ACC112 (cell line): Measurements from ENCODE around the gene OPA1.

Experiments
- H2AFZ ChIP-seq: fragments of 200-600 bp; sonication (generic); one replicate; pipeline ENCODE4 v1.6.0; 2017; ENCODE audit warnings: antibody characterized with exemption, low read length; ENCODE audit not compliant: unreplicated experiment
- H3K27ac ChIP-seq: fragments of 200-600 bp; sonication (generic); 2 replicates; pipeline ENCODE4 v1.5.1; 2014; ENCODE audit warnings: low read depth, mild to moderate bottlenecking, antibody characterized with exemption, low read length, moderate library complexity
- H3K27me3 ChIP-seq: fragments of 200-600 bp; sonication (generic); 2 replicates; pipeline ENCODE4 v1.6.1; 2014; ENCODE audit warnings: mild to moderate bottlenecking, antibody characterized with exemption, low read length, moderate library complexity, mixed read lengths; ENCODE audit not compliant: insufficient read depth
- H3K36me3 ChIP-seq: fragments of 200-600 bp; sonication (generic); 2 replicates; pipeline ENCODE4 v1.6.1; 2016; ENCODE audit warnings: mild to moderate bottlenecking, antibody characterized with exemption, low read length, moderate library complexity, mixed read lengths; ENCODE audit not compliant: insufficient read depth
- H3K4me1 ChIP-seq: fragments of 200-600 bp; sonication (generic); one replicate; pipeline ENCODE4 v1.6.1; 2016; ENCODE audit warnings: low read length, mixed read lengths; ENCODE audit not compliant: insufficient read depth, unreplicated experiment, control insufficient read depth
- H3K4me3 ChIP-seq: fragments of 200-600 bp; sonication (generic); 2 replicates; pipeline ENCODE4 v1.5.1; 2014; ENCODE audit warnings: mild to moderate bottlenecking, low read depth, low read length
- H3K79me2 ChIP-seq: fragments of 200-600 bp; sonication (generic); one replicate; pipeline ENCODE4 v1.6.0; 2016; ENCODE audit warnings: low read length; ENCODE audit not compliant: control insufficient read depth, unreplicated experiment, insufficient read depth

OPA1 gene

DNA sequence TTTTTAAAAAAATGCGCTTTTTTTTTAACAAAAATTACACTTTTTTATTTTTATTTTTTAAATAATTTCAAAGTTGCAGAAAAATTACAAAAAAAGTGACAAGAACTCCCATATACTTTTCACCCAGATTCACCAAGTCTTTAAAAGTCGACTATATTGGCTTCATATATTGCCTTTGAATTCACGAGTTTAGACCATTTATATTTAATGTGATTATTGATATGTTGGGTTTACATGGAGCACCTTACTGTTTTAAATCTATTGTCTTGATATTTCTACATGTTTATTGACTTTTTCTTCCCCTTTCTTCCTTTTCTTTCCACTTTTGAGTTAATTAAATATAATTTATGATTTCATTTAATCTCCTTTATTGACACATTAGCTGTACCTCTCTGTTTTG is 127.2 kb downstream of the OPA1 start:
- H2AFZ ChIP-seq = no peak overlapping the region
- H3K79me2 ChIP-seq = no peaks in the 10 kb centered on the region
- no peaks in the 10 kb centered on the region for H3K4me1 ChIP-seq
- H3K27ac ChIP-seq = no peak overlapping the region
- peaks cover 19% of the 10 kb centered on the region for H3K27me3 ChIP-seq
- no peaks in the 10 kb centered on the region for H3K36me3 ChIP-seq
- H3K4me3 ChIP-seq = no peak overlapping the region

DNA sequence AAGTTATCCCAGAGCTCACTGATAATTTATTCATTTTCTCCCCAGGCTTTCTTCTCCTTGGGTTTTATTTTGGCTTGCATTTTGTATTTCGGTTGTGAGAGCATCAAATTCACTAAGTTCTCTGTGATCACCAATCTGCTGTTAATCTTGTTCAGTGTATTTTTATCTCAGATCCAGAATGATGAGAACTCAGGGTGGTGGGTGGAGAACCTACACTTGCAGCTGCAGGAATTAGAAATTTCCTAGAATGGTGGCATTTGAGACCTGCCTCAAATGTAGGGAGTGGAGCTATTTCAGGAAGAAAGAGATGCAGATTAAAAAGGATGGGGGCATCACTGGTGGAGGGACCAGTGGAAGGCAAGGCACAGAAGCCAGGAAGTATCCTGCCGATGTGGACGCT is 129.6 kb downstream of the OPA1 start:
- no peak overlapping the region for H3K4me3 ChIP-seq
- H2AFZ ChIP-seq = no peak overlapping the region
- peaks cover 22% of the 10 kb centered on the region for H3K27me3 ChIP-seq
- no peaks in the 10 kb centered on the region for H3K36me3 ChIP-seq
- no peak overlapping the region for H3K27ac ChIP-seq
- no peaks in the 10 kb centered on the region for H3K79me2 ChIP-seq
- no peaks in the 10 kb centered on the region for H3K4me1 ChIP-seq

GRCh38 chr3:193727089-193727488 is 134.1 kb downstream of the OPA1 start:
- H3K36me3 ChIP-seq = no peaks in the 10 kb centered on the region
- H3K27ac ChIP-seq = no peak overlapping the region
- no peaks in the 10 kb centered on the region for H3K79me2 ChIP-seq
- H3K27me3 ChIP-seq = peaks cover 11% of the 10 kb centered on the region
- peaks cover 3% of the 10 kb centered on the region for H3K4me1 ChIP-seq
- no peak overlapping the region for H2AFZ ChIP-seq
- no peak overlapping the region for H3K4me3 ChIP-seq

GRCh38 chr3:193728429-193729087 is 135.6 kb downstream of the OPA1 start:
- Histone ChIP-seq H2AFZ (no peak overlapping the region), H3K4me1 (peaks cover 11% of the 10 kb centered on the region), H3K4me3 (no peak overlapping the region), H3K79me2 (no peaks in the 10 kb centered on the region), H3K27ac (no peak overlapping the region), H3K27me3 (peaks cover 6% of the 10 kb centered on the region), H3K36me3 (no peaks in the 10 kb centered on the region)

- H3K4me3 ChIP-seq = no peak overlapping the region
- H3K27me3 ChIP-seq = peaks cover 6% of the 10 kb centered on the region
- H3K4me1 ChIP-seq = peaks cover 11% of the 10 kb centered on the region
- no peaks in the 10 kb centered on the region for H3K36me3 ChIP-seq
- H3K79me2 ChIP-seq = no peaks in the 10 kb centered on the region
- no peak overlapping the region for H2AFZ ChIP-seq
- H3K27ac ChIP-seq = no peak overlapping the region
Observed at GRCh38 chr3:193729088-193729465, 136.1 kb downstream of the OPA1 start.

GRCh38 chr3:193729601-193730000 is 136.6 kb downstream of the OPA1 start:
- peaks cover 11% of the 10 kb centered on the region for H3K4me1 ChIP-seq
- no peak overlapping the region for H3K27ac ChIP-seq
- no peaks in the 10 kb centered on the region for H3K36me3 ChIP-seq
- peaks cover 5% of the 10 kb centered on the region for H3K27me3 ChIP-seq
- no peak overlapping the region for H2AFZ ChIP-seq
- no peak overlapping the region for H3K4me3 ChIP-seq
- H3K79me2 ChIP-seq = no peaks in the 10 kb centered on the region

- H3K36me3 ChIP-seq = no peaks in the 10 kb centered on the region
- H2AFZ ChIP-seq = no peak overlapping the region
- H3K27ac ChIP-seq = no peak overlapping the region
- peaks cover 11% of the 10 kb centered on the region for H3K4me1 ChIP-seq
- H3K79me2 ChIP-seq = no peaks in the 10 kb centered on the region
- H3K27me3 ChIP-seq = peaks cover 1% of the 10 kb centered on the region; the same call in 1 of the 2 replicates
- no peak overlapping the region for H3K4me3 ChIP-seq
Observed at GRCh38 chr3:193730511-193730910, 137.5 kb downstream of the OPA1 start.

- no peaks in the 10 kb centered on the region for H3K27me3 ChIP-seq
- no peaks in the 10 kb centered on the region for H3K79me2 ChIP-seq
- H3K4me3 ChIP-seq = no peak overlapping the region
- no peak overlapping the region for H3K27ac ChIP-seq
- H3K4me1 ChIP-seq = peaks cover 11% of the 10 kb centered on the region
- no peaks in the 10 kb centered on the region for H3K36me3 ChIP-seq
- H2AFZ ChIP-seq = no peak overlapping the region
Observed at GRCh38 chr3:193730976-193731375, 138.0 kb downstream of the OPA1 start.

DNA sequence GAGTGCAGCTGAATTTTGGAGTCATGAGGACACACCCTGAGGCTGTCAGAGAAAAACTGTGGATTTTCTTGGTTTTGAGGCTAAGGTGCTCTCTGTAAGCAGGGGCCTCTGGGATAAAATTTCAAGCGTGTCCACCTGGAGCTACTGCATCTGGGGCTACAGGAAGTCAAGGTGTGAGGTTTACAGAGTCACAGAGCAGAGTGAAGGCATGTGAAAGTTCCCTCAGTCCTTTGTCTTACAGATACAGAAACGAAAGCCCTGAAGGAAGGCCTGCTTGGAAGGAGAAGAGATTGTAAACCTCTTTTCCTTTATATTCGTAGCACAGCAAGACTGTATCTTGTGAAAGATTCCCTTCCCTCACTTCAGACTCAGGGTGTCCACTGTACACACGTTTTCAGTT is 138.6 kb downstream of the OPA1 start:
- Histone ChIP-seq H2AFZ (no peak overlapping the region), H3K27me3 (no peaks in the 10 kb centered on the region), H3K79me2 (no peaks in the 10 kb centered on the region), H3K4me3 (no peak overlapping the region), H3K4me1 (peaks cover 11% of the 10 kb centered on the region), H3K27ac (no peak overlapping the region), H3K36me3 (no peaks in the 10 kb centered on the region)

DNA sequence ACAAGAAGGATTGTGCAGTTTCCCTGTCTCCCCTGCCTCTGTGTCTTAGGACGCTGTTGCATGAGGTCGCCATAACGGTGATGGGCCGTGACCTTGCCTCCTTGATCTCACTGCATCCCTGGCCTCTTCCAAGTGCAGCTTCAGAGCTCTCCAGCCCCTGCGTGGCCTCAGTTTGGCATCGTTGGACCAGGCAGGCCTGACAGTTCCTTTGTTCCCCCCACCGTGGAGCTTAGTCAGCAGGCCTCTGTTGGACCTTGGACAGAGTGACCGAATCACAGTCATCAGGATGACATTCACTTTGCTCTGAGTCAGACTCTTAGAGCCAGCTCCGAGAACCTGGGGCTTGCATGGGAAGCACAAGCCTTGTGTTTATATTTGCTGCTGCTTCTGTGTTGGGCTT is 139.4 kb downstream of the OPA1 start:
- H3K27ac ChIP-seq = no peak overlapping the region
- peaks cover 11% of the 10 kb centered on the region for H3K4me1 ChIP-seq
- H3K27me3 ChIP-seq = no peaks in the 10 kb centered on the region
- no peaks in the 10 kb centered on the region for H3K36me3 ChIP-seq
- no peaks in the 10 kb centered on the region for H3K79me2 ChIP-seq
- H3K4me3 ChIP-seq = no peak overlapping the region
- H2AFZ ChIP-seq = no peak overlapping the region

GRCh38 chr3:193732827-193733226 is 139.8 kb downstream of the OPA1 start:
- no peak overlapping the region for H3K4me3 ChIP-seq
- H3K79me2 ChIP-seq = no peaks in the 10 kb centered on the region
- no peaks in the 10 kb centered on the region for H3K27me3 ChIP-seq
- H3K4me1 ChIP-seq = peaks cover 11% of the 10 kb centered on the region
- no peak overlapping the region for H3K27ac ChIP-seq
- no peak overlapping the region for H2AFZ ChIP-seq
- no peaks in the 10 kb centered on the region for H3K36me3 ChIP-seq
